ENCODE results near the gene SLC16A2.

DNA sequence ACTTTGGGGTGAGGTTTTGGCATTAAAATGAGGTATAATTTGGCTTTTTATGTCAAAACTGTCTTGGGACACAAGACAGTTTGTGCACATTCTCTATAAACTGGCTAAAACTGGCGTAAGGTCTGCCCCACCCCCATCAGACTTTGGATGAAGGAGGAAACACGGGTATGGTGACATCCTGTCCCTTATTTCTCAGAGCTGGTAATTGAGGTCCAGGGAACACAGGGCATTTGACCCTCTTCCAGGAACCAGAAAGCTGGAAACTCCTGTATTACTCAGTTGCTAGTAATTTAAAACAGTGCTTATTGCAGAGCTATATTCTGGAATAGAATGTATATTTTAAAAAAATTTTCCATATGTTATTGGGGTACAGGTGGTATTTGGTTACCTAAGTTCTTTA is 78.8 kb downstream of the SLC16A2 start:
- TF ChIP-seq, protein P1, sequence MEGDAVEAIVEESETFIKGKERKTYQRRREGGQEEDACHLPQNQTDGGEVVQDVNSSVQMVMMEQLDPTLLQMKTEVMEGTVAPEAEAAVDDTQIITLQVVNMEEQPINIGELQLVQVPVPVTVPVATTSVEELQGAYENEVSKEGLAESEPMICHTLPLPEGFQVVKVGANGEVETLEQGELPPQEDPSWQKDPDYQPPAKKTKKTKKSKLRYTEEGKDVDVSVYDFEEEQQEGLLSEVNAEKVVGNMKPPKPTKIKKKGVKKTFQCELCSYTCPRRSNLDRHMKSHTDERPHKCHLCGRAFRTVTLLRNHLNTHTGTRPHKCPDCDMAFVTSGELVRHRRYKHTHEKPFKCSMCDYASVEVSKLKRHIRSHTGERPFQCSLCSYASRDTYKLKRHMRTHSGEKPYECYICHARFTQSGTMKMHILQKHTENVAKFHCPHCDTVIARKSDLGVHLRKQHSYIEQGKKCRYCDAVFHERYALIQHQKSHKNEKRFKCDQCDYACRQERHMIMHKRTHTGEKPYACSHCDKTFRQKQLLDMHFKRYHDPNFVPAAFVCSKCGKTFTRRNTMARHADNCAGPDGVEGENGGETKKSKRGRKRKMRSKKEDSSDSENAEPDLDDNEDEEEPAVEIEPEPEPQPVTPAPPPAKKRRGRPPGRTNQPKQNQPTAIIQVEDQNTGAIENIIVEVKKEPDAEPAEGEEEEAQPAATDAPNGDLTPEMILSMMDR (IDR thresholded peaks at IDR 0.05; ENCODE audit: low read depth, low read length), result no peak
- TF ChIP-seq POLR2A (IDR thresholded peaks at IDR 0.05; ENCODE audit: extremely low read depth, insufficient read length), result no peak
- TF ChIP-seq, protein P2, sequence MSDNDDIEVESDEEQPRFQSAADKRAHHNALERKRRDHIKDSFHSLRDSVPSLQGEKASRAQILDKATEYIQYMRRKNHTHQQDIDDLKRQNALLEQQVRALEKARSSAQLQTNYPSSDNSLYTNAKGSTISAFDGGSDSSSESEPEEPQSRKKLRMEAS (IDR thresholded peaks at IDR 0.05; ENCODE audit: low read depth, low read length), result no peak
